ENCODE measurements around the gene GNLY. TPM values are rescaled to one million over a fixed set of nuclear protein-coding genes. Genes with fewer than 3 reads are reported as not detected.

Gene GNLY
- total and polyA plus RNA-seq, 2 donors (not counting 3 experiments of a cell fraction or from before 2014, with no cell fraction given) = not detected

DNA sequence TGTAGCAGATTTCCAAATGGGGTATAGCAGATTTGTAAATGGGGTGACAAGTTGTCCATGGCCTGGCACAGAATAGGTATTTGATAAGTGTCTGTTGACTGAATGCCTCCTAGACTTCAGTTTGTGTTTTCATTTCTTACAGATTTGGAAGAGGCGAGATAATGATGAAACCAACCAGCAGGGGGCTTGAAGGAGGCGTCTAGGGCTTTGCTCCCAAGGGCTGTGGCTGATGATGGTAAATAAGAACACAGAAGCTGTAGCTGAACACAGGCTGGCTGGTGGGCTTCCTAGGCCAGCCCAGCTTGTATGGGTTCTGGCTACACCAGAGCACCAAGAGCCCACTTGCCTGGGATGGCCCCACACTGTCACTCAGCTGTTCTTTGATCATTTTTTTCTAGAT, 45.5 kb upstream of the GNLY start:
- Histone ChIP-seq H2AFZ (ENCODE audit: low read depth, low read length) (no peak overlapping the region), H3K4me2 (ENCODE audit: insufficient read depth, low read length) (no peak overlapping the region), H3K27ac (ENCODE audit: insufficient read depth, low read depth, low read length) (peak overlapping the region; percentile 42), H3K79me2 (ENCODE audit: control insufficient read depth, insufficient read depth, low read length) (no peaks in the 10 kb centered on the region), H3K9me1 (replicated peaks; ENCODE audit: control insufficient read depth, extremely low read depth, insufficient read depth, low read length) (no peaks in the 10 kb centered on the region), H3K4me3 (replicated peaks in 1 of 3; ENCODE audit: insufficient read depth in 1 of 3, low read depth in 1 of 3, low read length in 3 of 3) (no peak overlapping the region), H3K27me3 (ENCODE audit: control insufficient read depth in 2 of 2, insufficient read depth in 2 of 2, low read length in 2 of 2) (no peaks in the 10 kb centered on the region), H4K20me1 (replicated peaks; ENCODE audit: control insufficient read depth, extremely low read depth, insufficient read depth, low read length) (no peaks in the 10 kb centered on the region), H3K9me3 (replicated peaks; ENCODE audit: control insufficient read depth, insufficient read depth, low read length) (no peaks in the 10 kb centered on the region), H3K36me3 (ENCODE audit: control insufficient read depth in 2 of 2, extremely low read depth in 1 of 2, insufficient read depth in 2 of 2, low read length in 2 of 2) (peaks cover 12 to 33% of the 10 kb centered on the region in 2 experiments), H3K4me1 (ENCODE audit: control insufficient read depth, extremely low read depth, insufficient read depth, low read length) (peaks cover 16% of the 10 kb centered on the region), H3K9ac (replicated peaks; ENCODE audit: extremely low read depth, insufficient read depth, low read length) (no peak overlapping the region)
- intact Hi-C loops (cut with micrococcal nuclease) (loop anchor here (1.0 to 10.0 kb wide), 5 partner anchors 30 to 476 kb away; no protein-coding TSS in a partner anchor), dilution Hi-C loops (cut with MboI; ENCODE audit: extremely low pct_ligation_motif_present, low sequenced_read_pairs) (no loop called here)
- CTCF ChIA-PET = interaction anchor here (0.6 to 4.2 kb wide), 34 partner anchors 10 to 457 kb away, joined by 3 to 138 read pairs (median 5); partner anchors contain the start of genes GNLY, POLR1A and PTCD3
- POLR2A ChIA-PET = no interaction called here
- TF ChIP-seq FOS (IDR thresholded peaks at IDR 0.05; ENCODE audit: borderline replicate concordance, insufficient read depth, low read length) (no peak), MYC (IDR thresholded peaks at IDR 0.05; ENCODE audit: low read depth, low read length) (no peak), EZH2 (IDR thresholded peaks at IDR 0.05; ENCODE audit: borderline replicate concordance, low read depth, low read length, severe bottlenecking) (no peak), POLR2AphosphoS5 (IDR thresholded peaks at IDR 0.05; ENCODE audit: insufficient read depth, low read depth, low read length) (no peak), GATA2 (IDR thresholded peaks at IDR 0.05; ENCODE audit: insufficient read depth, insufficient read length, low read depth, low read length) (no peak)
- TF ChIP-seq, protein P1, sequence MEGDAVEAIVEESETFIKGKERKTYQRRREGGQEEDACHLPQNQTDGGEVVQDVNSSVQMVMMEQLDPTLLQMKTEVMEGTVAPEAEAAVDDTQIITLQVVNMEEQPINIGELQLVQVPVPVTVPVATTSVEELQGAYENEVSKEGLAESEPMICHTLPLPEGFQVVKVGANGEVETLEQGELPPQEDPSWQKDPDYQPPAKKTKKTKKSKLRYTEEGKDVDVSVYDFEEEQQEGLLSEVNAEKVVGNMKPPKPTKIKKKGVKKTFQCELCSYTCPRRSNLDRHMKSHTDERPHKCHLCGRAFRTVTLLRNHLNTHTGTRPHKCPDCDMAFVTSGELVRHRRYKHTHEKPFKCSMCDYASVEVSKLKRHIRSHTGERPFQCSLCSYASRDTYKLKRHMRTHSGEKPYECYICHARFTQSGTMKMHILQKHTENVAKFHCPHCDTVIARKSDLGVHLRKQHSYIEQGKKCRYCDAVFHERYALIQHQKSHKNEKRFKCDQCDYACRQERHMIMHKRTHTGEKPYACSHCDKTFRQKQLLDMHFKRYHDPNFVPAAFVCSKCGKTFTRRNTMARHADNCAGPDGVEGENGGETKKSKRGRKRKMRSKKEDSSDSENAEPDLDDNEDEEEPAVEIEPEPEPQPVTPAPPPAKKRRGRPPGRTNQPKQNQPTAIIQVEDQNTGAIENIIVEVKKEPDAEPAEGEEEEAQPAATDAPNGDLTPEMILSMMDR (IDR thresholded peaks at IDR 0.05; ENCODE audit: extremely low read depth in 1 of 2, insufficient read depth in 1 of 2, low read depth in 1 of 2, low read length in 2 of 2) = peak; percentile 65 to 72
- peak; percentile 66 for DNase-seq (ENCODE audit: low read depth, low spot score)
- BruUV-seq (replicated peaks) = no TSS peak
- FAIRE-seq = peak; percentile 89

Measured in endothelial cell of umbilical vein (primary cell).